Superior temporal gyrus (tissue), 1 donor: Measurements from ENCODE around the gene CTPS2.

Source experiments
- DNase-seq: peaks from one replicate; pipeline ENCODE4 v3.0.0-alpha.2; 2016; ENCODE audit errors: extremely low spot score

CTPS2 gene

DNA sequence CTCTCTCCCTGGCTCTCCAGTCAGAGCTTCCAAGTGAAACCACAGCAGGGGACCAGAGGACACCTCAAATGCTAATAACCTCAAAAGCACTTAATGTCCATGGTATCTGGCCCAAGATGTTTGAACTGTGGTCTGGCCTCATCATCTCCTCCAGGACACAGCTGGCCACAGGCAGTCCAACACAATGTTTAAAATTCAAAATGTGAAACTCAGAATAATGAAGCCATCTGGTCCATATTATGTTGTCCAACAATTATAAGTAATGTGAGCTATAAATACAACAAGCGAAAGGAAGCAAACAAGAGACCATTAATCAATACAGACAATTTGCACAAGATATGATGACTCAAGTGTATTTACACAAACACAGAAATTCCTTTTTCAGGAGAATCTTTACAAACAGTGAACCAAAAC, 153.3 kb downstream of the CTPS2 start:
- DNase-seq: no peak

- no peak for DNase-seq
Measured at GRCh38 chrX:16558489-16558888, 154.0 kb downstream of the CTPS2 start.

DNA sequence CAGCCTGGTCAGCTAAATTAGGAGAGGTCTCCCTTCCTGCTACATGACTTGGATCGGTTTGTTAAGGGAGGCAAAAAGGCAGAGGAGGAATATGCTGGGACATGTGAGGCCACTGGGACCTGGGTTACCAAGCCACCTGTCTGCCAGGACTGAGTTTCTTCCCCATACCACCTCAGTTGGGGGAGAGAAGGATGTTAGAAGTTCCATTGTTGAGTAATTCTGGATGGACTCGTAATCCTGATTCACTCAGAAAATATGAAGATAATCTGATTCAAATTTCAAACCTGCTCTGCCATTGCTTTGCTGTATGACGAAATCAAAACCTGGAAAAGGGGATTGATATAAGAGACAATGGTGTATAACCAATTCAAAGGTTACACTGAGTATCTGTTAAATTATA, 159.9 kb downstream of the CTPS2 start:
- no peak for DNase-seq

- DNase-seq: no peak
Measured at GRCh38 chrX:16547644-16548043, 164.8 kb downstream of the CTPS2 start.

DNA sequence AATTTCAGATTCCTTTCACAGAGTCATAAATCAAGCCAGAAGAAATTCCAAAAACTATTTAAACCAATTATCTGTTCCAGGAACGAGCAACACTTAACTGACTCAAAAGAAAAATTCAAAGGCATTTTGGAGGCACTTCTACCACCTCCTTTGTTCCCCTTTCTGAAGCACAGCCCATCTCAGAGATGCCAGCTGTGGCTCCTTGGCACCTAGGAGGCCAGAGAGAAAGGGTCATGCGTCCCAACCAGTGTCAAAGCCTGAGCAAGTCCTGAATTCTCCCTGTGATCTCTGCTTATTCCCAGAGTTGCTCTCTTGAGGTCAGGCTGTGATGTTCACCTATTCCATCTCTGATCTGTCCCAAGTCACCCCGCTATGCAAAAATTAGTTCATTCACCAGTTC, 167.5 kb downstream of the CTPS2 start:
- DNase-seq: no peak
